Right hindlimb (tissue), 1 donor: Measurements from ENCODE around the gene SPATS2L.

Experiments used
- DNase-seq: peaks from one replicate; pipeline ENCODE4 v3.0.0-alpha.2; 2018

The SPATS2L gene

GRCh38 chr2:200472853-200473464 is 166.5 kb downstream of the SPATS2L start:
- no peak for DNase-seq

DNA sequence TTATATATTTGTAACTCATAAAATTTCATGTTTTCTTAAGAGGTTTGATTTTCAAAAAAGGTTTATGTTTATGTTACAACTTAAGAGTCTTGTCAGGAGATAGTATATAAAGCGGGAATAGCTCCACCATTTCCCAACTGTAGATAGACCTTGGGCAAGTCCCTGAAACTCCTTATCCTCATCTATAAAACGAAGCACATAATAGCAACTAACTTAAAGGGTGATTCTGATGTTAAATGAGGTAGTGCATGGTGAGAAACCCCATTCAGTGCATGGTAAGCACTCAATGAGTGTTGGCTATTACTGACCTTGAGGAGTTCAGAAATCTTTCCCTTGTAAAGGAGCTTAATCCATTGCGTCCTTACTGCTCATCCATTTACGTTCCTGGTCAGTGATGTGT is 169.3 kb downstream of the SPATS2L start:
- DNase-seq = no peak

DNA sequence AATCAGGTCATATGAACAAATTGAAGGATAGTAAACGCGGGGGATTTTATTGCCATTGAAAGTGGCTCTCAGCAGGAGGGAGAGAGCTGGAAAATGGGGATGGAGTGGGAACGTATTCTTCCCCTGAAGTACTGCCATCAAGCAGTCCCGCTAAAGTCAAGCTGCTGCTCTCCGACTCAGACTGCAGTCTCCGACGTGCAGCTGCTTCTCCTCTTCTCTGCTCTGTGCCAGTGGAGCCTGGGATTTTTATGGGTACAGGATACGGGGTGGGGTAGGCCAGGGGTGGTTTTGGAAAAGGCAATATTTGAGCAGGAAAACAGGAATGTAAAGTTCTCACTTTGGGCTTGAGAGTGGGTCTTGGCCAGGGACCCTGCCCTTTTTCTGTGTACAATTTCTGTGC is 170.3 kb downstream of the SPATS2L start:
- no peak for DNase-seq

DNA sequence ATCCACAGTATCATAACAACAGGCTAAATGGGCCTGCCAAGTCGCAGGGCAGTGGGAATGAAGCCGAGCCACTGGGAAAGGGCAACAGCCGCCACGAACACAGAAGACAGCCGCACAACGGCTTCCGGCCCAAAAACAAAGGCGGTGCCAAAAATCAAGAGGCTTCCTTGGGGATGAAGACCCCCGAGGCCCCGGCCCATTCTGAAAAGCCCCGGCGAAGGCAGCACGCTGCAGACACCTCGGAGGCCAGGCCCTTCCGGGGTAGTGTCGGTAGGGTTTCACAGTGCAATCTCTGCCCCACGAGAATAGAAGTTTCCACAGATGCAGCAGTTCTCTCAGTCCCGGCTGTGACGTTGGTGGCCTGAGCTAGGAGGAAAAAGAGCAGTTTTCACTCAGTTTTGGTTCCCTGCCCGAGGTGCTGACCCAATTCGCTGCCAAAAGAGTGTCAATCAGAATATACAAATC is 171.2 kb downstream of the SPATS2L start:
- DNase-seq = no peak

- no peak for DNase-seq
Observed at GRCh38 chr2:200479692-200480265, 173.3 kb downstream of the SPATS2L start.

DNA sequence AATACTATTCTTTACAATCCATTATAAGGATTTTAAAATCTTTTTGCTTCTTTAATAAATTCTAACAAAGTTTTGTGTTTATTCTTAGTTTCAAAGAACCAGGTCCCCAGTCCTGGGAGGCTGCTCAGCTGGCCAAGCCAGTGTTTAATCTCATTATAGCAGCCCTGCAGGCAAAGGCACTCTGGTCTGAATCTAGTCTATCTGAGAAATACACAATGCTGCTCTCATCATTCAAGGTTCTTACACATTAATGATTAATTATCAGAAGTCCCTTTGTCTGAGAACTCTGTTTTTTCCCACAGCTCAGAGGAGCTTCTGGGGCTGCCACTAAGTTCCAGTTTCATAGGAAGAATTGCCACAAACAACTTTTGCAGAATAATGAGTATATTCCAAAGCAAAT is 175.7 kb downstream of the SPATS2L start:
- DNase-seq = no peak

GRCh38 chr2:200483729-200484198 is 177.3 kb downstream of the SPATS2L start:
- DNase-seq = no peak

- DNase-seq = no peak
Observed at GRCh38 chr2:200484934-200485333, 178.4 kb downstream of the SPATS2L start.

DNA sequence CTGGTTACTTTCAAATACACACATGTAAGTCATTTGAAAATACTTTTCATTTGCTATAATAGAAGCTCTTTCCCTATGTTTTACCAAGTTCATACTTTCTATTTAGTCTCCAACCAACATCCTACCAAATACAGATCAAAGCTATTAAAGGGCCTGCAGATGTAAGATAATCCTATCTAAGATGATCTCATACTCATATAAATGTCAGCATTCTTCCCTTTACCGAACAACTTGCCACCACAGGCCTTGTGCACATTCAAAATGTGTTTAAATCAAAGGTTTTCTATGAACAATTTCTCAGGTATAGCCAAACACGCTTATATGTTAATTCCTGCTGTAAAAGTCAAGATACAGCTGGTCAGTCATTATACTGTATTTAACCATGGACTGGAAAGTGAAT is 180.0 kb downstream of the SPATS2L start:
- DNase-seq = no peak

DNA sequence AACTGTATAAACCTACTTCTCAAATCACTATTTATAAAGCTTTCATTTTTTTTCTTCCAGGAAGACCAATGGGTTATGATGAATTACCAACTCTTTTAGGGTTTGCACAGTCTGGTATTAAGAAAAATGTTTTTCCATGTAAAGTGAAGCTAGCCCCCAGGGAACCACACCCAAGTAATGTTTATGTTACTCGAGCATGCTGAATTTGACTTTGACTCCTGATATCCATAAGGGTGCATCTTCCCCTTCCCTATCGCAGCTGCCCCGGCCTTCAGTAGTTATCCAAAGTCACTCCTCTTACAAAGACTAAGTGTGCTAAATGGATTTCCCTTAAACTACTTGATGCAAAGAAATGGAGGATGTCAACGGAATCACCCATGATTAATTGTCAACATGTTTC is 181.7 kb downstream of the SPATS2L start:
- no peak for DNase-seq

DNA sequence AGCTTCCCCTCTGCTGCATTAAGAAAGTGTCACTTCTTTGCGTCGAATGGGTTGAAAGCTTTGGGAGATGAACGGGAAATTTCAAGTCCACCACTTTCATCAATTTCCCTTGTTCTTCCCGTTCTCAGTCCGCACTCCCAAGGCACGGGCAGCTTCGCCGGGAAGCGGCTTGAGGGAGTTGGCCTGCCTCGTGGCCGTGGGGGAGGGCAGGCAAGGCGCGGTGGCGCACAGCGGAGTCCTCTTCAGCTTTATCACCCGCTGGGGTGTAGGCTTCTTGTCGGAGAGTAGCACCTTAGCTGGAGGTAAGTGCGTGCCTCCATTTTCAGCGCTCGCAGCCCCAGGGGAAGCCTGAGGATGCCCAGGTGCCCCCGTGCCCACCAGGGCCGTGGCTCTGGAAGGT is 183.5 kb downstream of the SPATS2L start:
- DNase-seq = no peak

DNA sequence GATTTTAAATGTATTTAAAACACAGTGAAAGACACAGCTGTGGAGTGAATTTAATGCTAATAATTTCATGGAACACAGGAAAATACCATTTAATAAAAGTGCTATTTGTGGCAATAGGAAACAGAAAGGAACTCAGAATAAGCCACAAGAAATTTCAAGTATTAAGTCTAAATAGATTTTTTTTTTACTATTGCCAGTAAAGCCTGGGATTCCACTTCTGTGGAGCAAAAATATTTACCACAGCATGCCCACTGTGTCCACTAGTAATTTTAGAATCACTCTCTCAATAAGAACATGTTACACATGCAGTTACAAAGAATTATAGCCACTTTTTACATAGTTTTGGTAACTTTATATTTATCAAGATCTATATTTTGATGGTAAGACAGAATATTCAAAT is 186.2 kb downstream of the SPATS2L start:
- no peak for DNase-seq

- DNase-seq = no peak
Observed at GRCh38 chr2:200494048-200494447, 187.6 kb downstream of the SPATS2L start.

- DNase-seq = no peak
Observed at GRCh38 chr2:200496696-200497095, 190.2 kb downstream of the SPATS2L start.

DNA sequence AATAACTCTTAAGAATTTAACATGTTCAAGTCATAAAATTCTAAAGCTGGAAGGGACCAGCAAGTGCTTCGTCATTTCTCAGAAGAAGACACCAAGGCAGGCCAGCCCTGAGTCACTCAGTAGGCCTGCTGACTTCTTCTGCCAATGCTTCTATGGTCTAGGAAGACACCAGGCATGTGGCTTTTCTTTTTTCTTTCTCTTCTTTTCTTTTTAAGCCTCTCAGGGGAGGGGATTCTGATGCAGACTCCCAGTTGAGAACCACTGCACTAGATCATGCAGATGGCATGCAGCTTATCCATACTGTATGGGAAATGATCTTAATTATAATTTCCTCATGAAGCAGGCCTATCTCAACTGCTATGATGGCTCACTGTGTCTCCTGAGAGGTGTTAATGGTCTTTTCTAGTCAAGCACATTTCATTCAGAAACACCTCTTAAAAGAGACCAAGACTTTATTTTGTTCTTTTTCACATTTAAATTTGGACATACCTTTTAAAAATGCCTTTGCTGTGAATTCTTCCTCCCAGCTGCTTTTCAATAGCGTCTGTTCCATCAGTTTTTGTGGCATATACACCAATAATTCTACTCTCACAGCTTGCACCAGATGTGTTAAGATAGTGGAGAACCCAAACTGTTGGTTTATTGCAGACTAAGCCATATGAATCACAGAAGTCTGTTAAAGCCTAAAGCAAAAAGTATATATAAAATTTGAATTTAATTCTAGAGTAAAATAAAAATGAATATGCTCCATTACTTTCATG is 192.1 kb downstream of the SPATS2L start:
- no peak for DNase-seq

DNA sequence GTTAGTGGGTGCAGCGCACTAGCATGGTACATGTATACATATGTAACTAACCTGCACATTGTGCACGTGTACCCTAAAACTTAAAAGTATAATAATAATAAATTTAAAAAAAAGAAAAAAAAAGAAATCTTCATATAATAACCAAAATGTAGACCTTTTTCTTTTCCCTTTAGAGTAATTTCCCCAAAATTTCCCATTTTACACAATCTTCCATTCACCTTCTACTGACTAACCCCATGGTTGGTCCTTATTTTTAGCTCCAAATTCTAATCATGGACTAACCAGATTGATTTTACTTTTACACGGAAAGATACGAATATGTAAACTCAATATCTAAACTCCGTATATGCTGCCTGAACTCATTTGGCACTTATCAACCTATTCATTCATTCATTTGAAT is 195.7 kb downstream of the SPATS2L start:
- no peak for DNase-seq

GRCh38 chr2:200506679-200507078 is 200.2 kb downstream of the SPATS2L start:
- DNase-seq = no peak

GRCh38 chr2:200507179-200507578 is 200.7 kb downstream of the SPATS2L start:
- no peak for DNase-seq

GRCh38 chr2:200509235-200509611 is 202.7 kb downstream of the SPATS2L start:
- no peak for DNase-seq

GRCh38 chr2:200509612-200510433 is 203.3 kb downstream of the SPATS2L start, which contains the start of gene KCTD18:
Gene KCTD18 (minus strand): TSS chr2:200510068. CDS start chr2:200507016, 3,052 bp downstream.
- peak; percentile 94 for DNase-seq

GRCh38 chr2:200515155-200515554 is 208.7 kb downstream of the SPATS2L start:
- DNase-seq = no peak

DNA sequence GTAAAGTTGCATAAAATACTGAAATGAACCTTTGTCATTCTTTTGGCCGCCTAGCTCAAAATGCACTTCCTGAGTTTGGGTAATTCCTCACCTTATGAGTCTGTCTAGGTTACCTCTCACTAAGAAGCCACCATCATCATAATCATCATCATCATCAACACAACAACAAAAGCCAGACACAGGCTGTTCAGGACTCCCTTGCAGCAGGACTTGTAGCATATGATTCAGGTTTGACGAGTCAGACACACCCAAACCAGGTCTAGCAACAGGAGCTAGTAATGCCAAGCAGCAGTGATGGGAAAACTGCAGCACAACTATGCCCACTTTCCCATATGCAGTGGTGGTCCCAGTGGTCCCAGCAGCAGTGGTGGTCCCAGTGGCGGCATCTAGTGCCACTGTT is 216.7 kb downstream of the SPATS2L start:
- no peak for DNase-seq

- DNase-seq = no peak
Observed at GRCh38 chr2:200523604-200524003, 217.1 kb downstream of the SPATS2L start.
